Measurements from ENCODE around the gene ADAMTS12. TPM values are rescaled to one million over a fixed set of nuclear protein-coding genes. Genes with fewer than 3 reads are reported as not detected.

ADAMTS12 gene
- total and polyA plus RNA-seq, 9 of the 15 experiments (the other 6 are each of a cell fraction or from before 2014, with no cell fraction given), result 0.11 TPM; not detected in 8

DNA sequence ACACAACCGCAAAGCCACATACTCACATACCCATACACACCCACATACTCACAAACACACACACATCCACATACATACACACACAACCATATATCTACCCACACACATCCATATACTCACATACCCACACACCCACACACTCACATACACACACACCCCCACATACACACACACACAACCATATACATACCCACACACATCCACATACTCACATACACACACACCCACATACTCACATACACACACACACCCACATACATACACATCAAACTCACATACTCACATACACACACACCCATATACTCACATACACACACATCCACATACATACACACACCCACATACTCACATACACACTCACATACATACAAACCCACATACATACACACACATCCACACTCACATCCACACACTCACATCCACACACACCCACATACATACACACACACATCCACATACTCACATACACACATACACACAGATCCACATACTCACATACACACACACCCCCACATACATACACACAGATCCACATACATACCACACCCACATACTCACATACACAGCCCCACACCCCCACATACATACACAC, 220.0 kb downstream of the ADAMTS12 start:
- Histone ChIP-seq H3K9me3 (replicated peaks; ENCODE audit: control insufficient read depth, insufficient read depth, low read depth, low read length) (no peaks in the 10 kb centered on the region), H3K4me2 (ENCODE audit: insufficient read depth, low read length) (no peak overlapping the region), H3K79me2 (ENCODE audit: control insufficient read depth, insufficient read depth, low read length) (no peaks in the 10 kb centered on the region), H4K20me1 (replicated peaks; ENCODE audit: control insufficient read depth, insufficient read depth, low read length) (no peaks in the 10 kb centered on the region), H3K27me3 (ENCODE audit: control insufficient read depth in 2 of 2, insufficient read depth in 2 of 2, low read length in 2 of 2) (no peaks in the 10 kb centered on the region), H3K9ac (ENCODE audit: insufficient read depth in 1 of 2, low read depth in 2 of 2, low read length in 2 of 2) (no peak overlapping the region), H3K36me3 (ENCODE audit: control insufficient read depth, insufficient read depth, low read length) (no peaks in the 10 kb centered on the region), H3K27ac (ENCODE audit: extremely low read depth, low read depth, low read length) (no peak overlapping the region), H2AFZ (ENCODE audit: low read depth, low read length) (no peak overlapping the region), H3K4me1 (replicated peaks in 1 of 2; ENCODE audit: control insufficient read depth in 2 of 2, insufficient read depth in 2 of 2, low read length in 2 of 2) (no peaks in the 10 kb centered on the region), H3K9me1 (ENCODE audit: control insufficient read depth, insufficient read depth, low read length) (no peaks in the 10 kb centered on the region), H3K4me3 (no peak overlapping the region)
- 0% methylated on average over 1 of the region's 1 CpG for WGBS (ENCODE audit: insufficient coverage, low coverage, missing lambda C conversion rate)
- DNase-seq (ENCODE audit: extremely low read depth in 1 of 4, low spot score in 3 of 4), result no peak
- intact Hi-C loops (cut with micrococcal nuclease) (no loop called here), in situ Hi-C loops (cut with MboI) (no loop called here)
- ATAC-seq, result no peak
- ChIA-PET POLR2A (no interaction called here), CTCF (ENCODE audit: low intra/inter-chr PET ratio) (no interaction called here)
- no peak for TF ChIP-seq EP300 (IDR thresholded peaks at IDR 0.05; ENCODE audit: low read length)
- TF ChIP-seq OTX1 (CRISPR knock-in tag; IDR thresholded peaks at IDR 0.05), result 0 out of 2 replicates have a peak, but pooled peaks have one; percentile 14
- BruUV-seq (replicated peaks), result no TSS peak
- peak; percentile 44 for FAIRE-seq

DNA sequence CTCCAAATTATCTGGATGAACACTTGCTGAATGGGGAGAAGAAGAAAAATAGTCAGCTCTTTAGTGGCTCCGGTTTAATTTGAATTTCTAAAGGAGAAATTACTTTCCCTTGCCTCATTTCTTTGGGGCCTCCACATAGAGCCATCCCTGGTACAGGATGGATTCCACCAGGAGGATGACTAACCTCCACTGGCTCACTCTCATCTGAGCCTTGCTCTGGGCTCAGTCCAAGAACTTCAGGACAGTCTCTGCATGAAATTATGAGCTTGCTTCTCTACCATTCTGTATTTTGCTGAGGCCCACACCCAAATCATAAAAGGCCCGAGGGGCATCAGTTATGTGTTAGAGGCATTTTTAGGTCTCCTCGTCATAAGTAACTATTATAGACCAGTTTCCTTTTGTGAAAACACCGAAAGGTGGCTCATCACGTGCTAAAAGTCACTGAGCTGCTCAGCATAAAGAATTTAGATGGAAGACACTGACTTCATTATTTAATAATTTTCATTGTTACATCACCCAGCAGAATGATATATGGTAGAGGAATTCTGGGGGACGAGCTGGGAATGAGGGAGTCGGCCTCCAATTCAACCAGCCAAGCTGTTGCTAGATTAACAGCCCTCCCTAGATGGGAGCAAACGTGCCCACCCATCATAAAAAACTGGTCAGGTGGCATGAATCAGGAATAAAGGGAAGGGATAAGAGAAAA, 228.9 kb downstream of the ADAMTS12 start:
- no peaks in the 10 kb centered on the region for H3K4me1 ChIP-seq (replicated peaks in 1 of 2; ENCODE audit: control insufficient read depth in 2 of 2, insufficient read depth in 2 of 2, low read length in 2 of 2)
- CTCF ChIA-PET (ENCODE audit: low intra/inter-chr PET ratio), result no interaction called here
- 3% methylated on average over 8 of the region's 8 CpGs for WGBS (ENCODE audit: insufficient coverage, low coverage, missing lambda C conversion rate)
- no peak for TF ChIP-seq ZNF121 (CRISPR knock-in tag; conservative IDR thresholded peaks at IDR 0.05)
- no peak for TF ChIP-seq IRF2 (CRISPR knock-in tag; IDR thresholded peaks at IDR 0.05)
- TF ChIP-seq ZC3H4 (CRISPR knock-in tag; IDR thresholded peaks at IDR 0.05; ENCODE audit: borderline replicate concordance), result no peak
- no peak for TF ChIP-seq PREB (CRISPR knock-in tag; IDR thresholded peaks at IDR 0.05)
- TF ChIP-seq ZNF639 (CRISPR knock-in tag; conservative IDR thresholded peaks at IDR 0.05 in 1 of 2, IDR thresholded peaks at IDR 0.05 in 1 of 2), result no peak
- TF ChIP-seq, protein P1, sequence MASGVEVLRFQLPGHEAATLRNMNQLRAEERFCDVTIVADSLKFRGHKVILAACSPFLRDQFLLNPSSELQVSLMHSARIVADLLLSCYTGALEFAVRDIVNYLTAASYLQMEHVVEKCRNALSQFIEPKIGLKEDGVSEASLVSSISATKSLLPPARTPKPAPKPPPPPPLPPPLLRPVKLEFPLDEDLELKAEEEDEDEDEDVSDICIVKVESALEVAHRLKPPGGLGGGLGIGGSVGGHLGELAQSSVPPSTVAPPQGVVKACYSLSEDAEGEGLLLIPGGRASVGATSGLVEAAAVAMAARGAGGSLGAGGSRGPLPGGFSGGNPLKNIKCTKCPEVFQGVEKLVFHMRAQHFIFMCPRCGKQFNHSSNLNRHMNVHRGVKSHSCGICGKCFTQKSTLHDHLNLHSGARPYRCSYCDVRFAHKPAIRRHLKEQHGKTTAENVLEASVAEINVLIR (CRISPR knock-in tag; IDR thresholded peaks at IDR 0.05), result no peak
- TF ChIP-seq, protein P2, sequence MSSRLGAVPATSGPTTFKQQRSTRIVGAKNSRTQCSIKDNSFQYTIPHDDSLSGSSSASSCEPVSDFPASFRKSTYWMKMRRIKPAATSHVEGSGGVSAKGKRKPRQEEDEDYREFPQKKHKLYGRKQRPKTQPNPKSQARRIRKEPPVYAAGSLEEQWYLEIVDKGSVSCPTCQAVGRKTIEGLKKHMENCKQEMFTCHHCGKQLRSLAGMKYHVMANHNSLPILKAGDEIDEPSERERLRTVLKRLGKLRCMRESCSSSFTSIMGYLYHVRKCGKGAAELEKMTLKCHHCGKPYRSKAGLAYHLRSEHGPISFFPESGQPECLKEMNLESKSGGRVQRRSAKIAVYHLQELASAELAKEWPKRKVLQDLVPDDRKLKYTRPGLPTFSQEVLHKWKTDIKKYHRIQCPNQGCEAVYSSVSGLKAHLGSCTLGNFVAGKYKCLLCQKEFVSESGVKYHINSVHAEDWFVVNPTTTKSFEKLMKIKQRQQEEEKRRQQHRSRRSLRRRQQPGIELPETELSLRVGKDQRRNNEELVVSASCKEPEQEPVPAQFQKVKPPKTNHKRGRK (tag; IDR thresholded peaks at IDR 0.05), result no peak

More for the DNA sequence above, 228.9 kb downstream of the ADAMTS12 start:
- ATAC-seq (no peak), FAIRE-seq (no peak), DNase-seq (ENCODE audit: extremely low read depth in 1 of 4, low spot score in 3 of 4) (no peak)
- Histone ChIP-seq H3K9me3 (replicated peaks; ENCODE audit: control insufficient read depth, insufficient read depth, low read depth, low read length) (no peaks in the 10 kb centered on the region), H3K4me2 (ENCODE audit: insufficient read depth, low read length) (no peak overlapping the region), H3K27ac (ENCODE audit: extremely low read depth, low read depth, low read length) (no peak overlapping the region), H3K27me3 (ENCODE audit: control insufficient read depth in 2 of 2, insufficient read depth in 2 of 2, low read length in 2 of 2) (no peaks in the 10 kb centered on the region), H3K9ac (ENCODE audit: insufficient read depth in 1 of 2, low read depth in 2 of 2, low read length in 2 of 2) (no peak overlapping the region), H3K36me3 (ENCODE audit: control insufficient read depth, insufficient read depth, low read length) (no peaks in the 10 kb centered on the region), H3K9me1 (ENCODE audit: control insufficient read depth, insufficient read depth, low read length) (no peaks in the 10 kb centered on the region), H3K79me2 (ENCODE audit: control insufficient read depth, insufficient read depth, low read length) (no peaks in the 10 kb centered on the region), H2AFZ (ENCODE audit: low read depth, low read length) (no peak overlapping the region), H3K4me3 (no peak overlapping the region), H4K20me1 (replicated peaks; ENCODE audit: control insufficient read depth, insufficient read depth, low read length) (no peaks in the 10 kb centered on the region)
- POLR2A ChIA-PET, result no interaction called here
- BruUV-seq (replicated peaks), result no TSS peak
- intact Hi-C loops (cut with micrococcal nuclease) (no loop called here), in situ Hi-C loops (cut with MboI) (no loop called here)
